Measurements from ENCODE around the gene TUNAR.

DNA sequence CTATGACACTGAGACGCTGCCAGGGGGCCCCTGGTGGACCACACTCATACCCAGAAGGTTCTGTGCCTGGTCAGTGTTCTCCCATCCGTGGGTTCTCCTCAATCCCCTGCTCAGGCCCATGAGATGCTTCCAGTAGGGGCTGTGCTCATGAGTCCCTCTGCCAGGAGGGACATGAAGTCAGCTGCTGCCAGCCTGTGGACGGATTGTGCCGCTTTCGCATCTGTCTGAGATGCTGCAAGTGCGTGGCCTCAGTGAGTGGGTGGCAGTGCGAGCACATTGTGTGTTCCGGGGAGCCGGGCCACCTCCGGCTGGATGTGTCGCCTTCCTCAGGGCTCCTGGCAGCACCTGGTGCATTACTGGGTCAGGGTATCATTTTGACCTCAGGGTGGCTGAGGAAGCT, 15.5 kb downstream of the TUNAR start:
- TF ChIP-seq FOXM1 (IDR thresholded peaks at IDR 0.05; ENCODE audit: borderline replicate concordance) = no peak
- no peak for TF ChIP-seq ZNF384 (IDR thresholded peaks at IDR 0.05)
- no peak for TF ChIP-seq BHLHE40 (IDR thresholded peaks at IDR 0.05; ENCODE audit: borderline replicate concordance)
- TF ChIP-seq, protein P1, sequence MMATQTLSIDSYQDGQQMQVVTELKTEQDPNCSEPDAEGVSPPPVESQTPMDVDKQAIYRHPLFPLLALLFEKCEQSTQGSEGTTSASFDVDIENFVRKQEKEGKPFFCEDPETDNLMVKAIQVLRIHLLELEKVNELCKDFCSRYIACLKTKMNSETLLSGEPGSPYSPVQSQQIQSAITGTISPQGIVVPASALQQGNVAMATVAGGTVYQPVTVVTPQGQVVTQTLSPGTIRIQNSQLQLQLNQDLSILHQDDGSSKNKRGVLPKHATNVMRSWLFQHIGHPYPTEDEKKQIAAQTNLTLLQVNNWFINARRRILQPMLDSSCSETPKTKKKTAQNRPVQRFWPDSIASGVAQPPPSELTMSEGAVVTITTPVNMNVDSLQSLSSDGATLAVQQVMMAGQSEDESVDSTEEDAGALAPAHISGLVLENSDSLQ (IDR thresholded peaks at IDR 0.05) = no peak
- TF ChIP-seq NFRKB (IDR thresholded peaks at IDR 0.05) = no peak
- TF ChIP-seq SUZ12 (IDR thresholded peaks at IDR 0.05) = no peak
- no peak for TF ChIP-seq TARDBP (IDR thresholded peaks at IDR 0.05)
- no peak for TF ChIP-seq FOXA1 (IDR thresholded peaks at IDR 0.05)
- TF ChIP-seq ARNT (IDR thresholded peaks at IDR 0.05) = no peak
- no peak for TF ChIP-seq SP1 (IDR thresholded peaks at IDR 0.05)
